GM12872 (cell line): ENCODE data around the gene DNAJC16.

Source experiments
- CTCF ChIP-seq: IDR thresholded peaks from 3 replicates; pipeline ENCODE4 v1.5.1; 2011; ENCODE audit warnings: low read depth, mild to moderate bottlenecking, low read length, moderate library complexity; ENCODE audit not compliant: insufficient read depth

The DNAJC16 gene

GRCh38 chr1:15620902-15621682 lies 94.4 kb downstream of the DNAJC16 start:
- no peak for TF ChIP-seq CTCF

- TF ChIP-seq CTCF, result no peak
Measured at GRCh38 chr1:15621975-15622374, 95.3 kb downstream of the DNAJC16 start.

- no peak for TF ChIP-seq CTCF
Measured at GRCh38 chr1:15622712-15623373, 96.2 kb downstream of the DNAJC16 start.

- TF ChIP-seq CTCF, result no peak
Measured at GRCh38 chr1:15623435-15623834, 96.8 kb downstream of the DNAJC16 start.

GRCh38 chr1:15624133-15624714 lies 97.6 kb downstream of the DNAJC16 start:
- no peak for TF ChIP-seq CTCF

- no peak for TF ChIP-seq CTCF
Measured at GRCh38 chr1:15625056-15625917, 98.6 kb downstream of the DNAJC16 start.
